ENCODE measurements around the gene TBX15.

- TF ChIP-seq CTCF (IDR thresholded peaks at IDR 0.05), result no peak
- TF ChIP-seq EP300 (IDR thresholded peaks at IDR 0.05), result no peak
- no peak for TF ChIP-seq POLR2A (IDR thresholded peaks at IDR 0.05)
Observed at GRCh38 chr1:118905196-118905595, 82.9 kb downstream of the TBX15 start.

All from suprapubic skin (tissue), 3 donors.